Calu3 (cell line): Measurements from ENCODE around the gene EPHA5. TPM values are rescaled to one million over a fixed set of nuclear protein-coding genes. Genes with fewer than 3 reads are reported as not detected.

Experiments used
- BruUV-seq: library from RNA; stranded (reverse); fragments of 400-500 nt; replicated peaks from 2 replicates; lab custom pipeline; 2021; lab: Mats Ljungman, UMichigan
- CTCF ChIA-PET: fragments of 300-600 bp; sonication (Branson Sonifier 250); formaldehyde crosslinking; loops from one replicate; lab custom pipeline; 2022; ENCODE audit warnings: antibody characterized with exemption; lab: Charles Lee
- DNase-seq: peaks from one replicate; pipeline ENCODE4 v3.0.0; 2022
- H3K27ac Mint-ChIP-seq: one replicate; pipeline ENCODE4 v1.8.0; 2022; ENCODE audit warnings: mixed read lengths; ENCODE audit not compliant: unreplicated experiment
- H3K27me3 Mint-ChIP-seq: one replicate; pipeline ENCODE4 v1.8.0; 2022; ENCODE audit warnings: mixed read lengths; ENCODE audit not compliant: unreplicated experiment
- H3K36me3 Mint-ChIP-seq: one replicate; pipeline ENCODE4 v1.8.0; 2022; ENCODE audit warnings: mild to moderate bottlenecking, moderate library complexity, mixed read lengths; ENCODE audit not compliant: insufficient read depth, unreplicated experiment
- H3K4me1 Mint-ChIP-seq: one replicate; pipeline ENCODE4 v1.8.0; 2022; ENCODE audit warnings: mild to moderate bottlenecking, low read depth, mixed read lengths; ENCODE audit not compliant: unreplicated experiment
- H3K4me3 Mint-ChIP-seq: one replicate; pipeline ENCODE4 v1.8.0; 2022; ENCODE audit warnings: mild to moderate bottlenecking, low read depth, moderate library complexity, mixed read lengths; ENCODE audit not compliant: unreplicated experiment
- H3K9me3 Mint-ChIP-seq: one replicate; pipeline ENCODE4 v1.8.0; 2022; ENCODE audit warnings: low read depth, mixed read lengths; ENCODE audit not compliant: unreplicated experiment
- CTCF ChIP-seq: fragments of 200-600 bp; IDR thresholded peaks from one replicate; pipeline ENCODE4 v1.8.0; 2022; ENCODE audit warnings: antibody characterized with exemption; ENCODE audit not compliant: unreplicated experiment
- intact Hi-C: fragments of 100-400 bp; cut with micrococcal nuclease; formaldehyde crosslinking; loops from one replicate; pipeline ENCODE4 v1.10.0; 2022; ENCODE audit not compliant: unreplicated experiment
- total RNA-seq: library from RNA; stranded (reverse); gene quantifications from 2 replicates; pipeline ENCODE4 v1.2.3, GENCODE V29; 2022

Gene EPHA5
- total RNA-seq, 1 experiment from 2014 or later = not detected

- H3K27me3 Mint-ChIP-seq = no peaks in the 10 kb centered on the region
These were observed 19.3 kb downstream of the EPHA5 start for GRCh38 chr4:65651031-65651430.

GRCh38 chr4:65646136-65646535, 24.2 kb downstream of the EPHA5 start:
- H3K27ac Mint-ChIP-seq = no peak overlapping the region
- no peaks in the 10 kb centered on the region for H3K36me3 Mint-ChIP-seq
- no peaks in the 10 kb centered on the region for H3K27me3 Mint-ChIP-seq
- H3K4me3 Mint-ChIP-seq = no peak overlapping the region
- H3K4me1 Mint-ChIP-seq = peaks cover 28% of the 10 kb centered on the region
- TF ChIP-seq CTCF = no peak
- CTCF ChIA-PET = no interaction called here
- no peaks in the 10 kb centered on the region for H3K9me3 Mint-ChIP-seq
- BruUV-seq = no TSS peak
- no peak for DNase-seq
- intact Hi-C loops = no loop called here

More at GRCh38 chr4:65651031-65651430, 19.3 kb downstream of the EPHA5 start:
- DNase-seq = no peak
- peak overlapping the region; percentile 5 for H3K4me3 Mint-ChIP-seq
- BruUV-seq = no TSS peak
- no peaks in the 10 kb centered on the region for H3K9me3 Mint-ChIP-seq
- peaks cover 22% of the 10 kb centered on the region for H3K4me1 Mint-ChIP-seq
- H3K27ac Mint-ChIP-seq = peak overlapping the region; percentile 83
- CTCF ChIA-PET = no interaction called here
- intact Hi-C loops = no loop called here
- H3K36me3 Mint-ChIP-seq = no peaks in the 10 kb centered on the region
- TF ChIP-seq CTCF = no peak

DNA sequence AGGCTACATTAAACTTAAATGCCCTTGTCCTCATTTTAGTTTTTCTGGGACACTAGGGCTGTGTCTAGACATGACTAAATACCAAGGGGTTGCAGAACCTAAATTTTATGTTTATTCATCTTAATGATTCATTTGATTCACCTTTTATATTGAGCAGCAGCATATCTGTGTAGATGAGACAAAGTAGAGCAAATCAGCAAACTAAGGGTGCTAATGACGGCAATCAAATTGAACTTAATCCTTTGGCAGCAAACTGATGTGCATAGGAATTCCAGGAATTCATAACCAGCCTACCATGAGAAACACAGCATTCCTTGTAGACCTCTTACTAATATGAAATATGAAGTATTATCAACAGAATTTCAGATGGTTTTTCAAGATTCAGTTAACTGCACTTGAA, 25.1 kb downstream of the EPHA5 start:
- no TSS peak for BruUV-seq

DNA sequence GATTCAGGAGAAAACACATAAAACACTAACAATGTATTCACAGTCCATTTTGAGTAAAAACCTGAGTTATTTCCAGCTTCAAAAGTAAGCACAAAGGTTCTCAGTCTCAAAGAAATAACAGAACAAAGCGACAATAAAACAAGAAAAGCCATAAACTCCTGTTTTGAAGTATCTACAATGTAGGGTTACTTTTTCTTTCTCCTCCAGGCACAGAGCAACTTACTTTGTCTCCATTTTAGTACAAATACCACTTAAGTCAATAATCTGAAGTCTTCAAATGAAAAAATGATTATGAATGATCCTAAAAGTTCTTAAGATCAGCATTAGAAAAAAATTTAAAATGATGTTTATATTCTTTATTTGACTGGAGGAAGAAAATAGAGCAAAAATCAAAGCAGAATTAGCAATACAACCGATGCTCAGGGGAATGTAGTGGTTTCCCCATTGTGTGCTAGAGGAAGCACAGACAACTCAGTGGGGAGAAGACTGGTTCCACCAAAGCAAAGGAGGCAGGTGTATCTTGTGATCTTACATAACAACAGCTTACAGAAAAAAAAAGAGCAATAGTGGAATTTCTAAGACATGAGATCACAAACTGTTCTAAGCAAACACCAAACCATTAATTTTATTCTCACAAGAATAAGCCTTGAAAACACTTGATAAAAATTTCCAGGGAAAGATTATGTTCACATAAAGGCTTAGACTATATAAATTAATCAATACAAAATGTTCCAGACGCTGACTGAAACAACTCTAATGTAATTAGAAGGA, 35.1 kb downstream of the EPHA5 start:
- DNase-seq = no peak
- CTCF ChIA-PET = no interaction called here
- Mint-ChIP-seq H3K27me3 (no peaks in the 10 kb centered on the region), H3K36me3 (no peaks in the 10 kb centered on the region), H3K27ac (peak overlapping the region; percentile 51), H3K9me3 (no peaks in the 10 kb centered on the region), H3K4me1 (no peaks in the 10 kb centered on the region), H3K4me3 (no peak overlapping the region)
- intact Hi-C loops = no loop called here
- TF ChIP-seq CTCF = no peak
- no TSS peak for BruUV-seq

More for the DNA sequence above, 25.1 kb downstream of the EPHA5 start:
- peaks cover 19% of the 10 kb centered on the region for H3K4me1 Mint-ChIP-seq
- intact Hi-C loops = no loop called here
- CTCF ChIA-PET = no interaction called here
- H3K36me3 Mint-ChIP-seq = no peaks in the 10 kb centered on the region
- no peak for TF ChIP-seq CTCF
- no peaks in the 10 kb centered on the region for H3K27me3 Mint-ChIP-seq
- no peak for DNase-seq
- no peak overlapping the region for H3K27ac Mint-ChIP-seq
- H3K9me3 Mint-ChIP-seq = no peaks in the 10 kb centered on the region
- no peak overlapping the region for H3K4me3 Mint-ChIP-seq
